ENCODE data around the gene NSMCE1.

Gene NSMCE1

DNA sequence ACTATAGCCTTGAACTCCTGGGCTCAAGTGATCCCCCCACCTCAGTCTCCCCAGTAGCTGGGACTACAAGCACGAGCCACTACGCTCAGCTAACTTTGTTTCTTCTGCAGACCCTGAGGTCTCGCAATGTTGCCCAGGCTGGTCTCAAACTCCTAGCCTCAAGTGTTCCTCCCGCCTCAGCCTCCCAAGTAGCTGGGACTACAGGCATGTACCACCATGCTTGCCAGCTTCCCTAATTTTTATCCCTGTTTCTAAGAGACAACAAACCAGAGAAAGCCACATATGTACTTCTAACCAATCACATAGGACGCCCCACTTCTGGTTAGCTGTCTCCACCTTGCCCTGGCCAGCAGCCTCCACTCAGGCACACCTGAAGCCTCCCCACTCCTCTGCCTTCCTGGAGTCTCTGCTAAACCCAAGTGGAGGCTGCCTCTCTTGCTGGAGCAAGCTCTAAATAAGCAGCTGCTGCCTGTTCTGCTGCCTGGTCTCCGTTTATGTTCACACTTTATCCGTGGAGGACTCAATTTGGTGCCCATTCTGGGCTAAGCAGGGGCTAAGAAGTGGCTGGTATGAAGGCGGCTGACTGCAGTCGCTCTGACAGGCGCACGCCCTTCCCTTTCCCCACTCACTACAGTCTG lies 24.7 kb downstream of the NSMCE1 start:
- H3K9me3 Mint-ChIP-seq, result no peaks in the 10 kb centered on the region
- no peaks in the 10 kb centered on the region for H3K27me3 Mint-ChIP-seq
- peaks cover 2% of the 10 kb centered on the region for H3K36me3 Mint-ChIP-seq (ENCODE audit: insufficient read depth)
- H3K4me1 Mint-ChIP-seq, result peaks cover 44% of the 10 kb centered on the region
- no peak overlapping the region for H3K4me3 Mint-ChIP-seq
- peak overlapping the region; percentile 81 for H3K27ac Mint-ChIP-seq (ENCODE audit: low read depth)
- no peak for ATAC-seq (replicated peaks; ENCODE audit: extremely low read depth, poor library complexity, severe bottlenecking)
- no peak for DNase-seq (ENCODE audit: low spot score in 2 of 2)

DNA sequence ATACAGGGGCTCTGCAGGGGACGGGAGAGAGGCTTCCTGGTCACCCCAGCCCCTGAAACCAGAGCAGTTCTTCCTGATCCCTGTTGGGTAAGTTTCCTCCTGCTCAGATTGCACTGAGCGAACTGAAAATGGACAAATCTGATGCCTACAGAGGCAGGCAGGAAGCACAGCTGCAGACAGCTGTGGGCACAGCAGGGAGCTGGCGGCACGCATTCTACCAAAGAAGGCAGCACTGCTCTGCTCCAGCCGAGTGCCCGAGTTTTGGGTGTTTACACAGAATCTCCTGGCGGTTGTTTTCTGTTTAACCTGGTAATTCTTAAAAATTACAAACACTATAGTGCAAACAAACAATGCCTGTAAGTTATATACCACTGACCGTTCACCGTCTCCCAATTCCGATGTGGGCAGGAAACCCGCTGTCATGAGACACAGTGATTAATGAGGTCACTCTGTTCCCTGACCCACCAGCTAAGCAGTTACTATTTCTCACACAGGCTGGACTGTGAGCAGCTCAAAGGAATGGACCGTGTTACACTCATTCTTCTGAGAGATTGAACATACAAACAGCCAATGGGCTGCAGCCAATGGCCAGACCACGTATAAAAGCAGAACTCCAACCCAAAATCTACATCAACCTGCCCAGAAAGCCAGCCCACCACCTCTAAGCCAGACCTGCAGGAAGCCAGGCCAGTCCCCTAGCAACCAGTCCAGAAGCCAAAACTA lies 25.5 kb downstream of the NSMCE1 start:
- Mint-ChIP-seq H3K4me3 (no peak overlapping the region), H3K27me3 (no peaks in the 10 kb centered on the region), H3K36me3 (ENCODE audit: insufficient read depth) (peaks cover 2% of the 10 kb centered on the region), H3K9me3 (no peaks in the 10 kb centered on the region), H3K4me1 (peaks cover 51% of the 10 kb centered on the region), H3K27ac (ENCODE audit: low read depth) (peak overlapping the region; percentile 10)
- no peak for DNase-seq (ENCODE audit: low spot score in 2 of 2)
- no peak for ATAC-seq (replicated peaks; ENCODE audit: extremely low read depth, poor library complexity, severe bottlenecking)

DNA sequence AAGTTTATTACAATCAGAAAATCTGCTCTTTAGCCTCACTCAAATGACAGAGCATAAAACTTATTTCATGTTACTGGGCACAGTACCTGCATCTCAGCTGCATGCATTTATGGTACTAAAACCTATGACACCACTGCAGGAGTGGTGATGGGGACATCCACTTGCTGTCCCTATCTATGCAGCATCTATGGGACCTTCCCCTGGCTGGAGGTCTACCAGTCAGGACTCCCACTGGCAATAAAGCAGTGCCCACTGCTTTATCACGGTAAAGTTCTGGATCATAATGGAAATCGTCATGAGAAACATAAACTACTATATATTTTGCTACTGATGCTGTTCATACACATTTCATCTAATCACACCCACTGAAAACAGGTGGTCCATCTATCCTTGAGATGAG lies 26.2 kb downstream of the NSMCE1 start:
- Mint-ChIP-seq H3K27me3 (no peaks in the 10 kb centered on the region), H3K27ac (ENCODE audit: low read depth) (no peak overlapping the region), H3K4me3 (no peak overlapping the region), H3K36me3 (ENCODE audit: insufficient read depth) (peaks cover 5% of the 10 kb centered on the region), H3K9me3 (no peaks in the 10 kb centered on the region), H3K4me1 (peaks cover 51% of the 10 kb centered on the region)
- no peak for DNase-seq (ENCODE audit: low spot score in 2 of 2)
- no peak for ATAC-seq (replicated peaks; ENCODE audit: extremely low read depth, poor library complexity, severe bottlenecking)

DNA sequence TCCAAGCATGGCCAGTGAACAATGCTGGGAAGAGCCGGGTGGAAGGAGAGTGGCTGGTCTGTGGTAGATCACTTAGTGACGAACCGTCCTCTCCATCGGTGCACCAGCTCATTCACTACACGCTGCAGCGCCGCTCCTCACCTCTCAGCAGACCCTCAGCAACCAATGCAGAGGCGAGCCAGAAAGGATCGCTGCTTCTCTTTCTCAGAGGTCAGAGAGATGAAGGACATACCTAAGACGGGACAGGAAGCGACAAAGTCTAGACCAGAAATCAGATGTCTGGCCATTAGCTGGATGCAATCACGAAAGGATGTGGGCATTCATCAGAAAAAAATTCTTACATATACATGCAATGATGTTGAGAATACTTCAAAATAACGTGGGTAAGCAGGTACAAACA lies 26.9 kb downstream of the NSMCE1 start:
- H3K27me3 Mint-ChIP-seq, result no peaks in the 10 kb centered on the region
- H3K36me3 Mint-ChIP-seq (ENCODE audit: insufficient read depth), result peaks cover 12% of the 10 kb centered on the region
- no peak overlapping the region for H3K27ac Mint-ChIP-seq (ENCODE audit: low read depth)
- ATAC-seq (replicated peaks; ENCODE audit: extremely low read depth, poor library complexity, severe bottlenecking) (no peak), DNase-seq (ENCODE audit: low spot score in 2 of 2) (no peak)
- H3K9me3 Mint-ChIP-seq, result no peaks in the 10 kb centered on the region
- no peak overlapping the region for H3K4me3 Mint-ChIP-seq
- H3K4me1 Mint-ChIP-seq, result peaks cover 54% of the 10 kb centered on the region

DNA sequence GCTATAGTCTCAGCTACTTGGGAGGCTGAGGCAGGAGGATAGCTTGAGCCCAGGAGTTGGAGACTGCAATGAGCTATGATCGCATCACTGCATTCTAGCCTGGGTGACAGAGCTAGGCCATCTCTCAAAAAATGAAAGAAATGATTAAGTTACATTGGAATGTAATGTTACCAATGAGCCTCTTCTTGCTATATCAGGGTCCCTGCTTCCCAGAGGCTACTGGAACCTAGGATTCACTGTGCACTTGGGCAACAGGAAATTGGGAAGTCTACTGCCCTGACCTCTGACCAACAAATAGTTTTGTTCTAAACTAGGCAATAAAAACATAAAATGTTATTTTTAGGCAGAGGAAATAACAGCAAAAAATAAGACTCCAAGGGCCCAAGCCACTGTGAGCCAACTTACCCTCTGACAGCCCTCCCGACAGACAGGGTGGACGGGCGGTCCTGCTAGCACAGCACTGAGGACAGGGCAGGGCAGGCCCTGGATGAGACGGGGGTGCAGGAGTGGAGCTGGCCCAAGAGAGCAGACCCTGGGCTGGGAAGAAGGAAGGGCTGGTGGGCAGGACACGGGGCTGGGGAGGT lies 27.5 kb downstream of the NSMCE1 start:
- H3K4me1 Mint-ChIP-seq, result peaks cover 56% of the 10 kb centered on the region
- H3K4me3 Mint-ChIP-seq, result no peak overlapping the region
- H3K27ac Mint-ChIP-seq (ENCODE audit: low read depth), result no peak overlapping the region
- no peaks in the 10 kb centered on the region for H3K27me3 Mint-ChIP-seq
- no peaks in the 10 kb centered on the region for H3K9me3 Mint-ChIP-seq
- ATAC-seq (replicated peaks; ENCODE audit: extremely low read depth, poor library complexity, severe bottlenecking), result no peak
- no peak for DNase-seq (ENCODE audit: low spot score in 2 of 2)
- H3K36me3 Mint-ChIP-seq (ENCODE audit: insufficient read depth), result peaks cover 13% of the 10 kb centered on the region

DNA sequence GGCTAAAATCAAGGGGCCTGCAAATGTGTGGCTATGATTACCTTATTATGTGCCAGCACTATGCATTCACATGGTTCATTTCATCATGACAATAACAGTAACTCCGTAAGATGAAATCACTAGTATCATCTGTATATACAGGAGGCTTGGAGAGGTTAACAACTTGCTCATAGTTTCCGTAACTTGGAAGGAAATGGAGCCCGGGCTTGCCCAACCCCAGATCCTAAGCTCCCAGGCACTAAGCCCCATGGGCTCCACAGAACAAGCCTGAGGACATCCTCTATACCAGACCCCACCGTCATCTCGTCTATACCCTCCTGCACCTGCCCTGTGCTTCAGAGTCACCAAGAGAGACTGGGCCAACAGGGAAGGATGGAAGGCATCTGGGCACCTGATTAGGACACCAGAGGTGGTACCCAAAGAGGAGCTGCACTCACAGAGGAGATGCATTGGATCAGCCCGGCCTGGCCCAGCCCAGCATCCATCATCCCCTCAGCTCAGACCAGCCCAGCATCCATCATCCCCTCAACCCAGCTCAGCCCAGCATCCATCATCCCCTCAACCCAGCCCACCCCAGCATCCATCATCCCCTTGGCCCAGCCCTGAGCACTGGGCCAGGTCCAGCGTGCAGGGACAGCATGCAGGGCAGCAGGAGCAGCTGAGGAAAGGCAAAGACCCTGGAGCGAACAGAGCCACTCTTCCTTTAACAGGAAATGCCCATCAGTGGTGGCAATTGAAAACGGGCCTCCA lies 28.5 kb downstream of the NSMCE1 start:
- H3K27me3 Mint-ChIP-seq, result no peaks in the 10 kb centered on the region
- no peak for DNase-seq (ENCODE audit: low spot score in 2 of 2)
- peaks cover 65% of the 10 kb centered on the region for H3K4me1 Mint-ChIP-seq
- H3K4me3 Mint-ChIP-seq, result no peak overlapping the region
- peak overlapping the region; percentile 96 for H3K27ac Mint-ChIP-seq (ENCODE audit: low read depth)
- H3K36me3 Mint-ChIP-seq (ENCODE audit: insufficient read depth), result peaks cover 18% of the 10 kb centered on the region
- ATAC-seq (replicated peaks; ENCODE audit: extremely low read depth, poor library complexity, severe bottlenecking), result no peak
- no peaks in the 10 kb centered on the region for H3K9me3 Mint-ChIP-seq

DNA sequence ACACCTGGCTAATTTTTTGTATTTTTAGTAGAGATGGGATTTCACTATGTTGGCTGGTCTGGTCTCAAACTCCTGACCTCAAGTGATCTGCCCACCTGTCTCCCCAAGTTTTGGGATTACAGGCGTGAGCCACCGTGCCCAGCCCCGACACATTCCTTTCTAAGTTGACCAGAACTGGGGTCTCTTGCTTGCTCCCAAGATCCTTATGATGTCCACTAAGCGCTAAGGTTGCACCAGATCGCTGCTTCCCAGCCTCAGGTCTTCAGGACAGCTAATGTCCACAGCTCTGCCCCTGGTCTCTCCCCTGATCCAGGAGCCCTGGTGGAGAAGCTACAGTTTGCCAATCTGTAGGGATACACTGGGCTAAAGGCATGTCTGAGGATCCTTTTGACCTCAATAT lies 29.5 kb downstream of the NSMCE1 start:
- ATAC-seq (replicated peaks; ENCODE audit: extremely low read depth, poor library complexity, severe bottlenecking), result no peak
- peaks cover 65% of the 10 kb centered on the region for H3K4me1 Mint-ChIP-seq
- H3K4me3 Mint-ChIP-seq, result peak overlapping the region; percentile 68
- peaks cover 21% of the 10 kb centered on the region for H3K36me3 Mint-ChIP-seq (ENCODE audit: insufficient read depth)
- no peak for DNase-seq (ENCODE audit: low spot score in 2 of 2)
- H3K27ac Mint-ChIP-seq (ENCODE audit: low read depth), result peak overlapping the region; percentile 96
- H3K27me3 Mint-ChIP-seq, result no peaks in the 10 kb centered on the region
- H3K9me3 Mint-ChIP-seq, result no peaks in the 10 kb centered on the region

DNA sequence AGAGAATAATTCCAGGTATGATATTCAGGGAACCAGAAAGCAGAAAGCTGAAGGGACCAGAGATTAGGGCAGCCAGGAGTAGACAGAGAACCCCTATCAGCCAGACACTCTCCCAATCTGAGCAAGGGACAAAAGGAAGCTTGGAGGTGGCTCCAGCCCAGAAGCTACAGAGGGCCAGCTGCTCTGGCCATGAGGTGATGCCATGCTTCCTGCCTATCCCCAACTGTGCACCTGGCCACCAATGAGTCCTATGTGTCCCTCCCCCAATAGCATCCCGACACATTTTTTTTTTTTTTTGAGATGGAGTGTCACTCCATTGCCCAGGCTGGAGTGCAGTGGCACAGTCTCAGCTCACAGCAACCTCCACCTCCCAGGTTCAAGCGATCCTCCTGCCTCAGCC lies 30.0 kb downstream of the NSMCE1 start:
- H3K4me1 Mint-ChIP-seq, result peaks cover 65% of the 10 kb centered on the region
- H3K27me3 Mint-ChIP-seq, result no peaks in the 10 kb centered on the region
- H3K36me3 Mint-ChIP-seq (ENCODE audit: insufficient read depth), result peaks cover 21% of the 10 kb centered on the region
- no peaks in the 10 kb centered on the region for H3K9me3 Mint-ChIP-seq
- peak overlapping the region; percentile 68 for H3K4me3 Mint-ChIP-seq
- H3K27ac Mint-ChIP-seq (ENCODE audit: low read depth), result peak overlapping the region; percentile 96
- no peak for ATAC-seq (replicated peaks; ENCODE audit: extremely low read depth, poor library complexity, severe bottlenecking)
- DNase-seq (ENCODE audit: low spot score in 2 of 2), result no peak

DNA sequence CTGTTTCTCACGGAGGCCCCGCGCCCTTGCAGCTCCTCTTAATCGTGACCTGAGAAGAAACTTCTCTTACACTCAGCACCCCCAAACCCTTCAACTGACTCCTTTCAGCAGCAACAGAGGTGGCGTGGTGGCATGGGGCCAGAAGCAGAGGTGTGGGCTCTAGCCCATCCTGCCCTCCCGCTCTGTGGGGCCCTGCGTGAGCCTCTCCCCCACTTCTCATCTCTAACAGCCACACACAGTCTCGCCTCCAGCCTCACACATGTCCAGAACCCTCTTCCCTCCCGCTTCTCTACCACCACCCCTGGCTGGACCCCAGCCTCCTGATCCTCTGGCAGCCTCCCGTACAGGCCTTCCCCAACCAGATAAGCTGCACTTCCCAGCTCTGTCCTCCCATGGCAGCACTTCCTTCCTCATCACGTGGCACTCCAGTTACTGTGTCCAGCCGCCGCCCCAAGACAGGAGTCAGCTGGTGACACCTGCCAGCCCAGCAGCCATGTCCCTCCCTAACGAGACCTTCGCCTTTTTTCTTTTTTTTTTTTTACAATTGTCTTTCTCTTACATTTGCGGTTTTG lies 30.5 kb downstream of the NSMCE1 start:
- H3K9me3 Mint-ChIP-seq, result no peaks in the 10 kb centered on the region
- peak; percentile 3 for ATAC-seq (replicated peaks; ENCODE audit: extremely low read depth, poor library complexity, severe bottlenecking)
- peaks cover 64% of the 10 kb centered on the region for H3K4me1 Mint-ChIP-seq
- peak overlapping the region; percentile 96 for H3K27ac Mint-ChIP-seq (ENCODE audit: low read depth)
- peak overlapping the region; percentile 68 for H3K4me3 Mint-ChIP-seq
- no peak for DNase-seq (ENCODE audit: low spot score in 2 of 2)
- peaks cover 21% of the 10 kb centered on the region for H3K36me3 Mint-ChIP-seq (ENCODE audit: insufficient read depth)
- no peaks in the 10 kb centered on the region for H3K27me3 Mint-ChIP-seq

DNA sequence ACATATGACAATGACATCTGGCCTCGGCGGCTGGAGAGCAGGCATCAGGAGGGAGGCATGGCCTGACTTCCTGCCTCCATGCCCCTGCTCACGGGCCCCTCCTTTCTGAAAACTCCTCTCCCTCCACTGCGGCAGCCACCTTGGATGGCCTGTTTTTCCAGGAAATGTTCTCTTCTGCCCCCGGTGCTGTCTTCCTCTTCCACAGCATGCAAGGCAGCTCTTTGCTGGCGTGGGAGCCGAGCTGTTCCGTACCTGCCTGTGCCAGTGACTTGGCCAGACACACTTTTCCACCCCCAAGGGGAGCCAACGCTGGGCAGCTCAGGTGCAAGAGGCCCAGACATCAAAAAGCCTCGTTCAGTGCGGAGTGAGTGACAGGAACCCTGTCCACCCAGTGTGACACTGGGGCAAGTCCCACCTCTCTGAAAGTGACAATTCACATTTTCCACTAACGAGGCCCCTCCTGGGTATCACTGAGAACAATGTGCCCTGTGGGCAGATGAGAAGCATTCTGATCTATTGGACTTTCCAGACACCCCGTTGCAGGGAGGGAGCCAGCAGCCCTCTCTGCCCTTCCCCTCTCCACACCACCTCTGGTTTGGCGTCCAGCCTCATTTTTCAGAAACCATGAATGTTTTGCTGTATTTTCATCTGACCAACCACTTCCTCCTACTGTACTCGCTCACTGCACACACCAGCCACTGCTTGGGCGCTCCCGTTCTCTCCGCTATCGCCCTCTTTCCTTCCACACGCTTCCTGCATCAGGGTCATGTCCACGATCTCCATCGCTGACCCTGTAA lies 31.2 kb downstream of the NSMCE1 start:
- peaks cover 21% of the 10 kb centered on the region for H3K36me3 Mint-ChIP-seq (ENCODE audit: insufficient read depth)
- H3K4me3 Mint-ChIP-seq, result peak overlapping the region; percentile 68
- peaks cover 63% of the 10 kb centered on the region for H3K4me1 Mint-ChIP-seq
- DNase-seq (ENCODE audit: low spot score in 2 of 2) (peak in 1 of 2 donors; percentile 57), ATAC-seq (replicated peaks; ENCODE audit: extremely low read depth, poor library complexity, severe bottlenecking) (peak; percentile 62)
- H3K27me3 Mint-ChIP-seq, result no peaks in the 10 kb centered on the region
- no peaks in the 10 kb centered on the region for H3K9me3 Mint-ChIP-seq
- H3K27ac Mint-ChIP-seq (ENCODE audit: low read depth), result peak overlapping the region; percentile 96

DNA sequence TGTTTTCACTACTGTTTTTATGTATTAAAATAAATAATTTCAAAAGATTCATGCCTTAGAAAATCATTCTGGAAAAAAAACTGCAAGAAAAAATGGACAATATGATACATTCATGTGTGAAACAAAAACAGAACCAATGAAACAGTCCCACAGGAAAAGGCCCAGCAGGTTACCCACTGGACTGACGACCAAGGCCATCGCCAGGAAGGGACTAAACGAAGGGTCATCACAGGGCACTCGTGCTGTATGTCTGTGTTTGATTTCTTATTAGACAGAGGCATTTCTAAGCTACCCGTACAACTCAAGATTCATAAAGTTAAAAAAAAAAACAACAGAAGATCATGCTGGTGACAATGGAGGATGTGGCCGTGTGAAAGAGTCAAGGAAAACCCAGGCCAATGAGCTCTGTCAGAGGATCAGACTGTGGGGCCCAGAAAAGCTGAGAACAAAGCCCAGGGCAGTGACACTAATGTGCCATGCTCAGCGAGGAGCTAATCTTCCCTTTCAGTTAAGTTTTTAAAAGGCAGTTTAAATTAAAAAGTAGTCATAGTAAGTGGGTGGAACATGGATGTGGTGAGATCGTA lies 31.8 kb downstream of the NSMCE1 start:
- no peaks in the 10 kb centered on the region for H3K9me3 Mint-ChIP-seq
- ATAC-seq (replicated peaks; ENCODE audit: extremely low read depth, poor library complexity, severe bottlenecking), result no peak
- H3K27me3 Mint-ChIP-seq, result no peaks in the 10 kb centered on the region
- no peak for DNase-seq (ENCODE audit: low spot score in 2 of 2)
- H3K4me3 Mint-ChIP-seq, result peak overlapping the region; percentile 68
- peak overlapping the region; percentile 96 for H3K27ac Mint-ChIP-seq (ENCODE audit: low read depth)
- H3K36me3 Mint-ChIP-seq (ENCODE audit: insufficient read depth), result peaks cover 21% of the 10 kb centered on the region
- peaks cover 67% of the 10 kb centered on the region for H3K4me1 Mint-ChIP-seq

DNA sequence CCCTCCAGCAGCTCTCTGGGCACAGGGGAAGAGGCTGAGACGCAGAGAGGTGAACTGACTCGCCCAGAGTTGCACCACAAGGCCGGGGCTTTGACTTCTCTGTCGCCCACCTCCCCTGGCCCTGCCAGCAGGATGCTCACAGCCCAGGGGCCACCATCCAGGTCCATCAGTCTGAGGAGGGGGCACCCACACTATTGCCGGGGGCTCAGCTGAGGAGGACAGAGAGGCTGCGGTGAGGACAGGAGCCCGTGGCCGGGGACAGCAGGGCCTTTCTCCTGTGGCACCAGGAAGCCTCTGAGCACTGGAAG lies 32.7 kb downstream of the NSMCE1 start:
- no peak for ATAC-seq (replicated peaks; ENCODE audit: extremely low read depth, poor library complexity, severe bottlenecking)
- no peak for DNase-seq (ENCODE audit: low spot score in 2 of 2)
- H3K4me3 Mint-ChIP-seq, result peak overlapping the region; percentile 75
- peak overlapping the region; percentile 96 for H3K27ac Mint-ChIP-seq (ENCODE audit: low read depth)
- peaks cover 22% of the 10 kb centered on the region for H3K36me3 Mint-ChIP-seq (ENCODE audit: insufficient read depth)
- H3K27me3 Mint-ChIP-seq, result no peaks in the 10 kb centered on the region
- H3K9me3 Mint-ChIP-seq, result no peaks in the 10 kb centered on the region
- H3K4me1 Mint-ChIP-seq, result peaks cover 73% of the 10 kb centered on the region

All from central memory CD8-positive, alpha-beta T cell (primary cell).